GM19452 (cell line): ENCODE measurements around the gene MLX.
"Not testable (repeated sequence)": the region's sequence is repeated elsewhere in the genome, so short reads cannot be mapped to it uniquely, and the experiment has no call there.

Experiments used
- ATAC-seq: cut with Tn5 transposase; IDR thresholded peaks from one replicate; pipeline ENCODE4 v1.9.1; 2021; ENCODE audit not compliant: unreplicated experiment

MLX gene

GRCh38 chr17:42617956-42618431, 51.1 kb downstream of the MLX start:
- ATAC-seq, result peak; percentile 24

- ATAC-seq, result peak; percentile 65
These were observed 51.7 kb downstream of the MLX start for GRCh38 chr17:42618442-42619150.

- not testable (repeated sequence) for ATAC-seq
These were observed 55.1 kb downstream of the MLX start for GRCh38 chr17:42621987-42622386.
